WERI-Rb-1 (cell line): Measurements from ENCODE around the gene ENOX1.

ENCODE experiments used
- DNase-seq: peaks from one replicate; pipeline ENCODE4 v3.0.0-alpha.2; 2020
- H3K27ac ChIP-seq: fragments of 250-450 bp; sonication (Bioruptor Pico); 2 replicates; pipeline ENCODE4 v1.5.1; 2020; ENCODE audit warnings: mild to moderate bottlenecking, moderate library complexity
- H3K27me3 ChIP-seq: fragments of 250-450 bp; sonication (Bioruptor Pico); 2 replicates; pipeline ENCODE4 v1.5.1; 2021; ENCODE audit warnings: mild to moderate bottlenecking, low read depth, moderate library complexity; ENCODE audit not compliant: insufficient read depth, severe bottlenecking
- H3K36me3 ChIP-seq: fragments of 250-450 bp; sonication (Bioruptor Pico); 2 replicates; pipeline ENCODE4 v1.5.1; 2020; ENCODE audit warnings: mild to moderate bottlenecking, moderate library complexity
- H3K4me3 ChIP-seq: 2 replicates; pipeline ENCODE4 v1.5.1; 2011; ENCODE audit warnings: low read depth, mild to moderate bottlenecking, control low read depth, low read length
- H3K9me3 ChIP-seq: fragments of 250-450 bp; sonication (Bioruptor Pico); 2 replicates; pipeline ENCODE4 v1.5.1; 2021; ENCODE audit warnings: mild to moderate bottlenecking, moderate library complexity; ENCODE audit not compliant: severe bottlenecking
- TF ChIP-seq, protein P1 (sequence below): IDR thresholded peaks from 2 replicates; pipeline ENCODE4 v1.5.1; 2011; ENCODE audit warnings: low read depth, mild to moderate bottlenecking, control low read depth, inconsistent platforms, low read length

Gene ENOX1

DNA sequence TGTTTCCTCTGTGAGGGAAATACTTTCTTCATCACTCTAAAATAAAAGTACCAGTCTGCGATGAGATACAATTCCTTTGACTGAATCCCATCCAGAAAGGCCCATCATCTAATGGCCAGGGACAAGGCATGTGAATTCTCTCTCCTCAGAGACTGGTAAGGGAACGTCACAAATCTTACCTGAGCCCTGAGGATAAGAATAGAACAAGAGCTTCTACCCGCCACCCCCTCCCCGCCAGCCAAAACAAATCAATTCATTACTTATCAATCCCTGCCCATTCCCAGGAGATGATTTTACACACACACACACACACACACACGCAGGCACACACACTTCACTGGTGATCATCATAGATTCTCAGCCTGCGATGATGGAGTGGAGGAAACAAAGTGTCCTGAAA is 564.7 kb downstream of the ENOX1 start:
- Histone ChIP-seq H3K4me3 (no peak overlapping the region), H3K27me3 (no peaks in the 10 kb centered on the region), H3K27ac (no peak overlapping the region), H3K36me3 (no peaks in the 10 kb centered on the region), H3K9me3 (no peaks in the 10 kb centered on the region)
- no peak for DNase-seq
- TF ChIP-seq, protein P1, sequence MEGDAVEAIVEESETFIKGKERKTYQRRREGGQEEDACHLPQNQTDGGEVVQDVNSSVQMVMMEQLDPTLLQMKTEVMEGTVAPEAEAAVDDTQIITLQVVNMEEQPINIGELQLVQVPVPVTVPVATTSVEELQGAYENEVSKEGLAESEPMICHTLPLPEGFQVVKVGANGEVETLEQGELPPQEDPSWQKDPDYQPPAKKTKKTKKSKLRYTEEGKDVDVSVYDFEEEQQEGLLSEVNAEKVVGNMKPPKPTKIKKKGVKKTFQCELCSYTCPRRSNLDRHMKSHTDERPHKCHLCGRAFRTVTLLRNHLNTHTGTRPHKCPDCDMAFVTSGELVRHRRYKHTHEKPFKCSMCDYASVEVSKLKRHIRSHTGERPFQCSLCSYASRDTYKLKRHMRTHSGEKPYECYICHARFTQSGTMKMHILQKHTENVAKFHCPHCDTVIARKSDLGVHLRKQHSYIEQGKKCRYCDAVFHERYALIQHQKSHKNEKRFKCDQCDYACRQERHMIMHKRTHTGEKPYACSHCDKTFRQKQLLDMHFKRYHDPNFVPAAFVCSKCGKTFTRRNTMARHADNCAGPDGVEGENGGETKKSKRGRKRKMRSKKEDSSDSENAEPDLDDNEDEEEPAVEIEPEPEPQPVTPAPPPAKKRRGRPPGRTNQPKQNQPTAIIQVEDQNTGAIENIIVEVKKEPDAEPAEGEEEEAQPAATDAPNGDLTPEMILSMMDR, result no peak

DNA sequence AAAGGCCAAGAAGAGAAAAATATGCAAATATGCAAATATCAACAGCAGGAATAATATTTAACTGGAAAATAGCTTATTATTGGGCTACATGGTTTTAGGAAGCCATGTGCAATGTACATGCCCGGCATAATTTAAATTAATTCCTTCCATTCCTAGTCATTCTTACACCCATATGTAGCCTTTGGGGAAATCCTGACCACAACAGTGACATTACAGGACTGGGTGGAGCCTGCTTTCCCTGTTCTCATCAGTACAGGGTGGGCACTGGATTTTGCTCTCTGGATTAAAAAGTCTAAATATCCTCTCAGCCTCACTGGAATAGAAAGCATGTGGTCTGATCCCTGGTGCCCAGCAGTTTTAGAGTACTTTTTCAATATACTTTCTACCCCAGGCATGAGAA is 565.2 kb downstream of the ENOX1 start:
- Histone ChIP-seq H3K27me3 (no peaks in the 10 kb centered on the region), H3K27ac (no peak overlapping the region), H3K36me3 (no peaks in the 10 kb centered on the region), H3K9me3 (no peaks in the 10 kb centered on the region), H3K4me3 (no peak overlapping the region)
- TF ChIP-seq, protein P1, result no peak
- DNase-seq, result no peak

GRCh38 chr13:43220873-43221595 is 565.7 kb downstream of the ENOX1 start:
- H3K36me3 ChIP-seq, result no peaks in the 10 kb centered on the region
- H3K27me3 ChIP-seq, result no peaks in the 10 kb centered on the region
- no peak for DNase-seq
- no peak overlapping the region for H3K27ac ChIP-seq
- TF ChIP-seq, protein P1, result no peak
- H3K9me3 ChIP-seq, result no peaks in the 10 kb centered on the region
- no peak overlapping the region for H3K4me3 ChIP-seq

- Histone ChIP-seq H3K36me3 (no peaks in the 10 kb centered on the region), H3K27me3 (no peaks in the 10 kb centered on the region)
These were observed 572.6 kb downstream of the ENOX1 start for GRCh38 chr13:43214124-43214523.

DNA sequence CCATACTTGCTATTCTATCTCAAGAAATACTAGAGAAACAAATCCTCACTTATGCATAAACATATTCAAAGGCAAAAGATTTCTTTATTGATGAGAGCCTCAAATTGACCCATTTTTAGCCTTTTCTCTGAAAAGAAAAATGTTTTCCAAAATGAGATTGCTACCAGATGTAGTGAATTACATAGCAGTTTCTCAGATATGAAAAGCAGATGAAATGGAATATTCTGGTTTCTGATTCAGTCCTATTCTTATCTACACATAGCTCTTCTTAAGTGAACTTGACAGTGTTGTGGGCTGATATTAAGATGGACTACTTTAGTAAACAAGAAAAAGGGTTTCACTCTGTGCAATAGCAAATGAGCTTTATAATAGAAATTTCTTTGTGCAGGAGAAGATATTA is 579.9 kb downstream of the ENOX1 start:
- H3K4me3 ChIP-seq, result no peak overlapping the region
- no peaks in the 10 kb centered on the region for H3K36me3 ChIP-seq
- TF ChIP-seq, protein P1, result no peak
- DNase-seq, result no peak
- no peaks in the 10 kb centered on the region for H3K27me3 ChIP-seq
- no peak overlapping the region for H3K27ac ChIP-seq
- H3K9me3 ChIP-seq, result no peaks in the 10 kb centered on the region

More at GRCh38 chr13:43214124-43214523, 572.6 kb downstream of the ENOX1 start:
- H3K27ac ChIP-seq, result no peak overlapping the region
- TF ChIP-seq, protein P1, result no peak
- H3K4me3 ChIP-seq, result no peak overlapping the region
- no peaks in the 10 kb centered on the region for H3K9me3 ChIP-seq
- no peak for DNase-seq

- no peaks in the 10 kb centered on the region for H3K9me3 ChIP-seq
- no peaks in the 10 kb centered on the region for H3K27me3 ChIP-seq
- TF ChIP-seq, protein P1, result no peak
- no peak overlapping the region for H3K27ac ChIP-seq
- H3K36me3 ChIP-seq, result no peaks in the 10 kb centered on the region
- H3K4me3 ChIP-seq, result no peak overlapping the region
- no peak for DNase-seq
These were observed 581.4 kb downstream of the ENOX1 start for GRCh38 chr13:43205416-43205815.
